Measurements from ENCODE around the gene ABCA4. TPM values are rescaled to one million over a fixed set of nuclear protein-coding genes. Genes with fewer than 3 reads are reported as not detected.
A peak's percentile ranks its signal among the peaks of the same experiment; 100 is the strongest.

Gene ABCA4
- total RNA-seq, 1 experiment from 2014 or later = not detected

DNA sequence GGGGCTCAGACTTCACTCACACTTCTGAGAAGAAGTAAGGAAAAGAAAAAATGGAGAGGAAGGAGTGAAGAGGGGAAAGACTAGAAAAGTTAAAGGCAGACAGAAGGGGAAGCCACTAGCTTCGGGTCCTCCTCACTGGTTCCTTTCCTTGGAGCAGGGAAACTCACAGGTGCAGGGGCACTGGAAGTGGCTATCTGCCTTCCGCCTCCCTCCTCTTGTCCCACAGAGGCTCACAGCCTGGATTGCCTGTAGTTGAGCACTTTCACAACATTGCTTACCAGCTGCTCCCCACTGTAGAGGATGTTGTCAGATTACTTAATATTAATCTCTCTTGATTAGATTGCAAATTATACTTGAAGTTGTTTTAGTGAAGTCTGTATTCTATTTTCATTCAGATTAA is 21.6 kb upstream of the ABCA4 start:
- DNase-seq (ENCODE audit: unreplicated experiment) = no peak
- H3K36me3 Mint-ChIP-seq (ENCODE audit: insufficient read depth, unreplicated experiment) = peaks cover 4% of the 10 kb centered on the region
- intact Hi-C loops (cut with micrococcal nuclease) = no loop called here
- no peak overlapping the region for H3K27ac Mint-ChIP-seq (ENCODE audit: low read depth, unreplicated experiment)
- BruUV-seq (replicated peaks) = no TSS peak
- TF ChIP-seq, protein P1, sequence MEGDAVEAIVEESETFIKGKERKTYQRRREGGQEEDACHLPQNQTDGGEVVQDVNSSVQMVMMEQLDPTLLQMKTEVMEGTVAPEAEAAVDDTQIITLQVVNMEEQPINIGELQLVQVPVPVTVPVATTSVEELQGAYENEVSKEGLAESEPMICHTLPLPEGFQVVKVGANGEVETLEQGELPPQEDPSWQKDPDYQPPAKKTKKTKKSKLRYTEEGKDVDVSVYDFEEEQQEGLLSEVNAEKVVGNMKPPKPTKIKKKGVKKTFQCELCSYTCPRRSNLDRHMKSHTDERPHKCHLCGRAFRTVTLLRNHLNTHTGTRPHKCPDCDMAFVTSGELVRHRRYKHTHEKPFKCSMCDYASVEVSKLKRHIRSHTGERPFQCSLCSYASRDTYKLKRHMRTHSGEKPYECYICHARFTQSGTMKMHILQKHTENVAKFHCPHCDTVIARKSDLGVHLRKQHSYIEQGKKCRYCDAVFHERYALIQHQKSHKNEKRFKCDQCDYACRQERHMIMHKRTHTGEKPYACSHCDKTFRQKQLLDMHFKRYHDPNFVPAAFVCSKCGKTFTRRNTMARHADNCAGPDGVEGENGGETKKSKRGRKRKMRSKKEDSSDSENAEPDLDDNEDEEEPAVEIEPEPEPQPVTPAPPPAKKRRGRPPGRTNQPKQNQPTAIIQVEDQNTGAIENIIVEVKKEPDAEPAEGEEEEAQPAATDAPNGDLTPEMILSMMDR (IDR thresholded peaks at IDR 0.05; ENCODE audit: unreplicated experiment) = no peak
- ChIA-PET CTCF (no interaction called here), POLR2A (interaction anchor here (0.9 kb wide), 2 partner anchors 11 to 63 kb away, joined by 4 to 5 read pairs; no protein-coding TSS in a partner anchor)
- H3K27me3 Mint-ChIP-seq (ENCODE audit: insufficient read depth, unreplicated experiment) = no peaks in the 10 kb centered on the region
- H3K4me1 Mint-ChIP-seq (ENCODE audit: insufficient read depth, unreplicated experiment) = peaks cover 5% of the 10 kb centered on the region
- H3K9me3 Mint-ChIP-seq (ENCODE audit: unreplicated experiment) = no peaks in the 10 kb centered on the region
- no peak overlapping the region for H3K4me3 Mint-ChIP-seq (ENCODE audit: unreplicated experiment)

DNA sequence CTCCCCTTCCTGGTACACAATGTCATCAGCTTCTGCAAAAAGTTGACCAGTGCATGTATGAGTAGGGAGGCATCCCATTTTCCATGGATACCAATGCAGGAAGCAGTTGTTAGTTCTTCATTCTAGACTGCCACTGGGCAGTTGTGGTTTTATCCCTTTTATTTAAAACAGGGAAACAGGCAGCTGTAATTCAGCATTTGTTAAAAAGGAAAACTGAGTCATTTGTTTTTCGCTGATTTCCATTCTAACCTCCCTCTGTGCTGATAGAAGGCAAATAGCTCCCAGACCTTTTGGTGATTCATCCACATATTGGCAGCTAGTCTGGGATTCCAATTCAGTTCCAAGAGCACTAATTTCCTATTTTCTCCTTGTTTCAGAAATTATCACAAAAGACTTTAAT is 21.1 kb upstream of the ABCA4 start:
- intact Hi-C loops (cut with micrococcal nuclease) = no loop called here
- Mint-ChIP-seq H3K27ac (ENCODE audit: low read depth, unreplicated experiment) (no peak overlapping the region), H3K9me3 (ENCODE audit: unreplicated experiment) (no peaks in the 10 kb centered on the region), H3K36me3 (ENCODE audit: insufficient read depth, unreplicated experiment) (peaks cover 4% of the 10 kb centered on the region), H3K27me3 (ENCODE audit: insufficient read depth, unreplicated experiment) (no peaks in the 10 kb centered on the region), H3K4me1 (ENCODE audit: insufficient read depth, unreplicated experiment) (peaks cover 5% of the 10 kb centered on the region), H3K4me3 (ENCODE audit: unreplicated experiment) (no peak overlapping the region)
- POLR2A ChIA-PET = interaction anchor here (0.6 to 1.0 kb wide), 5 partner anchors 10 to 93 kb away, joined by 3 to 5 read pairs (median 3); no protein-coding TSS in a partner anchor
- TF ChIP-seq, protein P1 (IDR thresholded peaks at IDR 0.05; ENCODE audit: unreplicated experiment) = no peak
- peak; percentile 28 for DNase-seq (ENCODE audit: unreplicated experiment)
- BruUV-seq (replicated peaks) = no TSS peak
- CTCF ChIA-PET = no interaction called here

DNA sequence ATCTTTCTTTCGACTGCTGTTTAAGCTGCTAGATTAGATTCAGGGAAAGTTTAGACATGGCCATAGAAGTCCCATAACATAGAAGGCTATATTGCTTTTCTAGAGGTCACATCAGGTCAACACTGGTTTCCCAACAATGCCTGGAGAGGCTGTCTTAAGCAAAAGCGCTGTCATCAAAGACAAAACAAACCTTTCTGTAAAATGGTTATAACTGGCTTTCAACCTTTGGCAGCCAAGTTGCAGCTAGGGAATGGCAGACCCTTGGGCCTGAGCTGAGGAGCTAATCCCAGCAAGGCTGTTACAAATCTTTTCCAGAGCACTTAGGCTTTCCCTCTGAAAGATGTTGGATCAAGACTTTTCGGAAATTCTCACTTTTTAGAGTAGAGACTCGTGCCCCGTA is 11.2 kb upstream of the ABCA4 start:
- TF ChIP-seq, protein P1 (IDR thresholded peaks at IDR 0.05; ENCODE audit: unreplicated experiment) = no peak
- DNase-seq (ENCODE audit: unreplicated experiment) = no peak
- ChIA-PET POLR2A (interaction anchor here (0.6 to 1.6 kb wide), 2 partner anchors 9 to 10 kb away, joined by 4 to 5 read pairs; no protein-coding TSS in a partner anchor), CTCF (interaction anchor here (0.7 kb wide), 1 partner anchor 13 kb away, joined by 3 read pairs; no protein-coding TSS in a partner anchor)
- H3K27me3 Mint-ChIP-seq (ENCODE audit: insufficient read depth, unreplicated experiment) = no peaks in the 10 kb centered on the region
- H3K36me3 Mint-ChIP-seq (ENCODE audit: insufficient read depth, unreplicated experiment) = no peaks in the 10 kb centered on the region
- intact Hi-C loops (cut with micrococcal nuclease) = no loop called here
- no peaks in the 10 kb centered on the region for H3K4me1 Mint-ChIP-seq (ENCODE audit: insufficient read depth, unreplicated experiment)
- H3K4me3 Mint-ChIP-seq (ENCODE audit: unreplicated experiment) = no peak overlapping the region
- no peak overlapping the region for H3K27ac Mint-ChIP-seq (ENCODE audit: low read depth, unreplicated experiment)
- no TSS peak for BruUV-seq (replicated peaks)
- no peaks in the 10 kb centered on the region for H3K9me3 Mint-ChIP-seq (ENCODE audit: unreplicated experiment)

DNA sequence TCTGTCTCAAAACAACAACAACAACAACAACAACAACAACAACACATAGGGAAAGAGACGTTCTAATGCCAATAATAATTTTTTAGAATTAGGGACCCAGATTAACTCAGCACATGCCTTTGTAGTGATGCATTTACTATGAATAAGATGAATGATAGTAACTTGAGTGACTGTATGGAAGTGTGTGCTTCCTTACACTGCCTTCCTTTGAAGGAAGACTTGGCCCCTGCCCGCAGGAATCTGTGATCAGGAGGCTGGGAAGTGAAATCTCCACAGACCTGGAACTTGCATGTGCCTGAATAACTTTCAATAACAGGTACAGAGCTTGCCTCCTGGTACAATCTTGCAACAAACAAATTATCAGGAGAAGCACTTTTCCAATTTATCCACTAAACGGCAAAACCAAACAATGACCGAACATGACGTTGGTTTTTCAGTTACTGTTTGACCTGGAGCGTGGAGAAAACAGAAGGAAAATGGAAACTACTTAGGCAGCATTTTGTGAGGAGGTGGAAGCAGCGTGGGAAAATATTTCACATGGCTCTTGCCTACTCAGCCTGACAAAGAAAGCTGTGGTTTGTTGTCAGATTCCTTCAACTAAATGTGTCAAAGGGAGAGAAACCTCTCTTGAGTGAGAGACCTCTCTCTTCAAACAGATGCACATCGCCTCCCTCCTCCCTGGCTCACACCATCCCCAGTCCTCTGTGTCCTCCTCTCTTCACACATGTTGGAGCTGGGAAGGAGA is 10.1 kb upstream of the ABCA4 start:
- Mint-ChIP-seq H3K4me1 (ENCODE audit: insufficient read depth, unreplicated experiment) (no peaks in the 10 kb centered on the region), H3K9me3 (ENCODE audit: unreplicated experiment) (no peaks in the 10 kb centered on the region), H3K27me3 (ENCODE audit: insufficient read depth, unreplicated experiment) (no peaks in the 10 kb centered on the region), H3K27ac (ENCODE audit: low read depth, unreplicated experiment) (no peak overlapping the region), H3K4me3 (ENCODE audit: unreplicated experiment) (no peak overlapping the region), H3K36me3 (ENCODE audit: insufficient read depth, unreplicated experiment) (no peaks in the 10 kb centered on the region)
- CTCF ChIA-PET = interaction anchor here (0.7 kb wide), 1 partner anchor 12 kb away, joined by 3 read pairs; no protein-coding TSS in a partner anchor
- no peak for DNase-seq (ENCODE audit: unreplicated experiment)
- BruUV-seq (replicated peaks) = no TSS peak
- POLR2A ChIA-PET = interaction anchor here (1.6 kb wide), 1 partner anchor 8 kb away, joined by 4 read pairs; no protein-coding TSS in a partner anchor
- TF ChIP-seq, protein P1 (IDR thresholded peaks at IDR 0.05; ENCODE audit: unreplicated experiment) = no peak
- intact Hi-C loops (cut with micrococcal nuclease) = no loop called here
